Endothelial cell (in vitro differentiated cells): Measurements from ENCODE around the gene DOC2B. TPM values are rescaled to one million over a fixed set of nuclear protein-coding genes. Genes with fewer than 3 reads are reported as not detected.
A peak's percentile ranks its signal among the peaks of the same experiment; 100 is the strongest.
"Not testable (repeated sequence)": the region's sequence is repeated elsewhere in the genome, so short reads cannot be mapped to it uniquely, and the experiment has no call there.

Source experiments
- DNase-seq: peaks from one replicate; pipeline ENCODE4 v3.0.0; 2021; ENCODE audit warnings: low spot score
- H3K27ac Mint-ChIP-seq: one replicate; pipeline ENCODE4 v1.8.0; 2021; ENCODE audit warnings: mixed read lengths, inconsistent platforms; ENCODE audit not compliant: unreplicated experiment
- H3K27me3 Mint-ChIP-seq: one replicate; pipeline ENCODE4 v1.8.0; 2021; ENCODE audit warnings: mild to moderate bottlenecking, moderate library complexity, mixed read lengths, inconsistent platforms; ENCODE audit not compliant: unreplicated experiment
- H3K36me3 Mint-ChIP-seq: one replicate; pipeline ENCODE4 v1.8.0; 2021; ENCODE audit warnings: mild to moderate bottlenecking, low read depth, mixed read lengths, inconsistent platforms; ENCODE audit not compliant: unreplicated experiment
- H3K4me1 Mint-ChIP-seq: one replicate; pipeline ENCODE4 v1.8.0; 2021; ENCODE audit warnings: mild to moderate bottlenecking, mixed read lengths, inconsistent platforms; ENCODE audit not compliant: unreplicated experiment
- H3K4me3 Mint-ChIP-seq: one replicate; pipeline ENCODE4 v1.8.0; 2021; ENCODE audit warnings: mild to moderate bottlenecking, mixed read lengths, inconsistent platforms; ENCODE audit not compliant: unreplicated experiment
- H3K9me3 Mint-ChIP-seq: one replicate; pipeline ENCODE4 v1.8.0; 2021; ENCODE audit warnings: mixed read lengths, inconsistent platforms; ENCODE audit not compliant: unreplicated experiment
- total RNA-seq: library from RNA; stranded (reverse); fragmentation: NEBNext Ultra II Directional; extraction: Animal tissue kit (Norgen Biotek cat#: 25700); gene quantifications from one replicate; pipeline ENCODE4 v1.2.1, GENCODE V29; 2021; ENCODE audit not compliant: unreplicated experiment
- TF ChIP-seq, protein P1 (sequence below): fragments of 200-600 bp; sonication (generic); IDR thresholded peaks from one replicate; pipeline ENCODE4 v1.5.0; 2021; ENCODE audit warnings: antibody characterized with exemption; ENCODE audit not compliant: unreplicated experiment

DOC2B gene
- total RNA-seq, 1 donor from 2014 or later = 0.33 TPM

DNA sequence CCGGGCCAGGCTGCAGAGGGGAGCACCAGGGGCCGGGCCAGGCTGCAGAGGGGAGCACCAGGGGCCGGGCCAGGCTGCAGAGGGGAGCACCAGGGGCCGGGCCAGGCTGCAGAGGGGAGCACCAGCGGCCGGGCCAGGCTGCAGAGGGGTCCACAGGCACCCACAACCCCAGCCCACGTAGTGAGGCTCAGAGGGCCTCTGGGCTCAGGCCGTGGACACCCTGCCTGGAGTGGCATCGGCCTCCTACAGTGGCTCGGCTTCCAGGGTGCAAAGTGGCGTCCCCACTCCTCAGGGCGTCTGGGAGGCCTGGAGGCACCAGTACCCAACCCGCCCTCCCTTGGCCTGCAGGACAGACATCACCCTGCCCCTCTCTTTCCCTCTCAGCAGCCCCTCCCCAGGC, 9.6 kb downstream of the DOC2B start:
- Mint-ChIP-seq H3K27me3 (peaks cover 5% of the 10 kb centered on the region), H3K4me3 (no peak overlapping the region), H3K27ac (no peak overlapping the region), H3K4me1 (no peaks in the 10 kb centered on the region), H3K9me3 (no peaks in the 10 kb centered on the region), H3K36me3 (no peaks in the 10 kb centered on the region)
- DNase-seq = no peak
- TF ChIP-seq, protein P1, sequence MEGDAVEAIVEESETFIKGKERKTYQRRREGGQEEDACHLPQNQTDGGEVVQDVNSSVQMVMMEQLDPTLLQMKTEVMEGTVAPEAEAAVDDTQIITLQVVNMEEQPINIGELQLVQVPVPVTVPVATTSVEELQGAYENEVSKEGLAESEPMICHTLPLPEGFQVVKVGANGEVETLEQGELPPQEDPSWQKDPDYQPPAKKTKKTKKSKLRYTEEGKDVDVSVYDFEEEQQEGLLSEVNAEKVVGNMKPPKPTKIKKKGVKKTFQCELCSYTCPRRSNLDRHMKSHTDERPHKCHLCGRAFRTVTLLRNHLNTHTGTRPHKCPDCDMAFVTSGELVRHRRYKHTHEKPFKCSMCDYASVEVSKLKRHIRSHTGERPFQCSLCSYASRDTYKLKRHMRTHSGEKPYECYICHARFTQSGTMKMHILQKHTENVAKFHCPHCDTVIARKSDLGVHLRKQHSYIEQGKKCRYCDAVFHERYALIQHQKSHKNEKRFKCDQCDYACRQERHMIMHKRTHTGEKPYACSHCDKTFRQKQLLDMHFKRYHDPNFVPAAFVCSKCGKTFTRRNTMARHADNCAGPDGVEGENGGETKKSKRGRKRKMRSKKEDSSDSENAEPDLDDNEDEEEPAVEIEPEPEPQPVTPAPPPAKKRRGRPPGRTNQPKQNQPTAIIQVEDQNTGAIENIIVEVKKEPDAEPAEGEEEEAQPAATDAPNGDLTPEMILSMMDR = no peak

DNA sequence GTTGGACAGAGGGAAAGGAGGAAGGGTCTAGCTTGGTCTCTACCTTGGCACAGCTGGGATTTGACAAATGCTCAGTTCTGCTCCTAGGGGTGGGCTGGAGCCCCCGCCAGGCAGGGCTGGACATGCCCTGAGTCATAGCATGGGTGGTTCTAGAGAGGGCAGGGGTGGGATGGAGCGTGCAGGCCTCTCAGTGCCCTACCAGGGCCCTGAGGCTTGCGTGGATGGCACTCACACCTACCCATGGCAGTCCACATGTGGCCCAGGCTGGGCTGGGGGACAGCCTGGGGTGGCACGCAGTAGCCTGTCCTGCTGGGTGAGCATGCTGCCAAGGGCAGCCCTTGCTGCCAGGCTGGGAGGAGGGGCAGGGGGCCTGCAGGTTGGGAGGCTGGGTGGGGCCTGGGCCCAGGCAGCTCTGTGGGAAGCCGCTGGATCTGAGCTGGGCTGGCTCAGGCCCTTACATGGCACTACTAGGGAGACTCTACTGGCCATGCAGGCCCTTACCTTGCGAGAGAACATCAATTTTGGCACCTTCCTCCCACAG, 11.2 kb downstream of the DOC2B start:
- TF ChIP-seq, protein P1 = no peak
- H3K36me3 Mint-ChIP-seq = no peaks in the 10 kb centered on the region
- no peaks in the 10 kb centered on the region for H3K4me1 Mint-ChIP-seq
- no peak overlapping the region for H3K4me3 Mint-ChIP-seq
- H3K9me3 Mint-ChIP-seq = no peaks in the 10 kb centered on the region
- H3K27me3 Mint-ChIP-seq = peaks cover 5% of the 10 kb centered on the region
- no peak overlapping the region for H3K27ac Mint-ChIP-seq
- DNase-seq = no peak

DNA sequence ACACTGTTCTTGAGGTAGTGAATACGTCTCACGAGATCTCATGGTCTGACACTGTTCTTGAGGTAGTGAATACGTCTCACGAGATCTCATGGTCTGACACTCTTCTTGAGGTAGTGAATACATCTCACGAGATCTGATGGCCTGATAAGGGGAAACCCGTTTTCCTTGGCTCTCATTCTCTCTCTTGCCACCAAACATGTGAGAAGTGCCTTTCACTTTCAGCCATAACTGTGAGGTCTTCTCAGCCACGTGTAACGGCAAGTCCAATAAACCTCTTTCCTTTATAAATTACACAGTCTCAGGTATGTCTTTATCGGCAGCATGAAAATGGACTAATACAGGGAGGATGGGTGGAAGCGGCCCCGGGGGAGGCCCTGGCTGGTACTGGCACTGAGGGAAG, 12.8 kb downstream of the DOC2B start:
- H3K4me1 Mint-ChIP-seq, H3K27me3 Mint-ChIP-seq, DNase-seq, H3K9me3 Mint-ChIP-seq, H3K27ac Mint-ChIP-seq, H3K4me3 Mint-ChIP-seq, H3K36me3 Mint-ChIP-seq: not testable (repeated sequence)

DNA sequence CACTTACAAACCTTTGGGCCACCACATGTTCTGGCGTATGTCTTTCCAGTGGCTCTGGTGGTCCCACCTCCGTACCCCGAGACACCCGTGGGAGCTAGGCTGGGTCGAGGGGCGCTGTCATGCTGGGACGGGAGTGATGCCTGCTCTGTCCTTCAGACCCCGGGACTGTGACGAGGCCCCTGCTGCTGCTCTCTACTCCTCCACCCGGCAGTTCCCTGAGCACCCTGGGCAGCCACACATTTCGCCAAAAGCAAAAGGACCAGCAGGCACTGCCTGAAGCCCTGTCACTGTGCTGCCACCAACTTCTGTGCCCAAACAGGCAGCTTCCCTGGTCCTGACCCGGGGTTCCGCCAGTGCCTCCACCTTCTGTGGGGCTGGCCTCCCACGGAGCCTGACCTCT, 15.5 kb downstream of the DOC2B start:
- Mint-ChIP-seq H3K4me3 (no peak overlapping the region), H3K4me1 (no peaks in the 10 kb centered on the region), H3K27ac (no peak overlapping the region)

DNA sequence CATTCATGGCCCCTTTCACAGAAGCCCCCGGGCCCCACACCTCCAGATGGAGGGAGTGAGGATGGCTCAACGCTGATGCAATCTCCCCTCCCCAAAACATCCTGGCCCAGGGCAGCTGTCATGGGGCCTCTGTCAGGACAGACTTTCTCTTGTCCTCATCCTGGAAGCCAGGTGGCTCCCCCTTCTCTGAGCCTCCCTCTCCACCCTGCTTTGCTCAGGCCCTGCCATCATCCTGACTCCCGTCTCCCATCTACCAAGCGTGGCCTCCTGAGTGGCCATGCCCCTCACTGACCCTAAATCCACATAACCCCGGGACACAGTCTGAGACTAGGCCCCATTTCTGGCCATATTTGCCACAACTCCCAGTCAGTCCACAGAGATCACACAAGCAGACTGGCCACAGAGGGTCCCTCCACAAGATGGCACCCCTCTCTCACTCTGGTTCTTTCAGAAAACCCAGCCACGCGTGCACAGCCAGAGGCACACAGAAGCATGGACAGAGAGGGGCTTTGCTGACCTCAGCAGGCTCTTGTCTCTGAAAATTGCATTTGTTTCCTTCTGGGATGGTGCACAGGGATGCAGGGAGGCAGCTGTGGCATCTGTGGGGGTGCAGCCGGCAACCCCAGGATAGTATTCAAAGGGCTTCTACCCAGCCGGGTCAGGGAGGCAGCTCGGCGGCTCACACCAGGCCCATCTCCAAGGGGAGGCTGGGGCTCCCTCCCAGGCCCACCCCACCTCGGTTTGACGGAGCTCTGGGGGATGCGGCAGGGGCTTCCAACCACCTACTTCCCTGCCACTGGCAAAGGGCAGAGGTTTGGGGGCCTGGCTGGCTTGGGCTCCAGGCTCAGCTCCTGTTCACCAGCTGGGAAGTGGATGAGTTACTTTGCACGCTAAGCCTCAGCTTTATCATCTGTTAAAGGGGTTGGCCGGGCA, 16.9 kb downstream of the DOC2B start:
- H3K27ac Mint-ChIP-seq = no peak overlapping the region
- H3K27me3 Mint-ChIP-seq = no peaks in the 10 kb centered on the region
- H3K4me3 Mint-ChIP-seq = no peak overlapping the region
- H3K9me3 Mint-ChIP-seq = no peaks in the 10 kb centered on the region
- TF ChIP-seq, protein P1 = no peak
- no peaks in the 10 kb centered on the region for H3K36me3 Mint-ChIP-seq
- peak; percentile 65 for DNase-seq
- no peaks in the 10 kb centered on the region for H3K4me1 Mint-ChIP-seq

More for the DNA sequence above, 15.5 kb downstream of the DOC2B start:
- TF ChIP-seq, protein P1 = no peak
- H3K27me3 Mint-ChIP-seq = no peaks in the 10 kb centered on the region
- no peaks in the 10 kb centered on the region for H3K9me3 Mint-ChIP-seq
- no peak for DNase-seq
- H3K36me3 Mint-ChIP-seq = no peaks in the 10 kb centered on the region
